Stomach (tissue), 9 donors: ENCODE results near the gene PKHD1. TPM values are rescaled to one million over a fixed set of nuclear protein-coding genes. Genes with fewer than 3 reads are reported as not detected.

Experiments
- DNase-seq, 2 donors: peaks; one replicate each; pipeline versions ENCODE4 v3.0.0 to v3.0.0-alpha.2; 2013 to 2019
- H3K27ac ChIP-seq, 5 donors: fragments of 200-600 bp in 4 of 5; sonication (generic) in 4 of 5; one replicate each; pipeline ENCODE4 v1.5.1; 2013 to 2019; ENCODE audit warnings: mild to moderate bottlenecking in 1 of 5, moderate library complexity in 1 of 5
- H3K27me3 ChIP-seq, 3 donors: fragments of 200-600 bp; sonication (generic); one replicate each; pipeline ENCODE4 v1.5.1; 2017 to 2019; ENCODE audit warnings: mixed run types in 1 of 3
- H3K36me3 ChIP-seq, 4 donors: fragments of 200-600 bp; sonication (generic); 1 replicate in 3 of 4; 2 replicates in 1 of 4; pipeline ENCODE4 v1.5.1; 2016 to 2019
- H3K4me1 ChIP-seq, 4 donors: fragments of 200-600 bp; sonication (generic); one replicate each; pipeline ENCODE4 v1.5.1; 2016 to 2019
- H3K4me3 ChIP-seq, 4 donors: fragments of 200-600 bp; sonication (generic) in 3 of 4; one replicate each; pipeline ENCODE4 v1.5.1; 2016 to 2019; ENCODE audit warnings: mild to moderate bottlenecking in 1 of 4
- H3K9me3 ChIP-seq, 4 donors: fragments of 200-600 bp; sonication (generic); one replicate each; pipeline ENCODE4 v1.5.1; 2016 to 2019
- CTCF ChIP-seq, 7 experiments: fragments of 450-650 bp in 4 of 7; fragments of 200-600 bp in 3 of 7; sonication (generic) in 3 of 7; IDR thresholded peaks; one replicate each; pipeline ENCODE4 v1.5.1; 2016 to 2019; ENCODE audit warnings: antibody characterized with exemption in 7 of 7, control low read depth in 2 of 7, mild to moderate bottlenecking in 1 of 7
- EP300 ChIP-seq: sonication (generic); formaldehyde crosslinking; IDR thresholded peaks from one replicate; pipeline ENCODE4 v1.6.1; 2017; ENCODE audit warnings: antibody characterized with exemption
- POLR2A ChIP-seq, 4 donors: fragments of 450-650 bp; IDR thresholded peaks; one replicate each; pipeline ENCODE4 v1.6.1; 2016; ENCODE audit warnings: antibody characterized with exemption in 4 of 4, control low read depth in 2 of 4, mild to moderate bottlenecking in 1 of 4, moderate library complexity in 1 of 4
- POLR2AphosphoS5 ChIP-seq, 3 donors: sonication (generic); formaldehyde crosslinking; IDR thresholded peaks; one replicate each; pipeline ENCODE4 v1.6.1; 2016; ENCODE audit warnings: antibody characterized with exemption in 3 of 3
- WGBS, 5 donors: extraction: QIAGEN DNeasy Blood & Tissue Kit in 3 of 5; methylation state at CpG; one replicate each; pipeline versions ENCODE4 v1.1.5 to v1.1.7; 2013 to 2018; 5-methylcytosine and 5-hydroxymethylcytosine counted together
- intact Hi-C: fragments of 100-400 bp; cut with DNase I; formaldehyde crosslinking; loops from one replicate; pipeline ENCODE4 v1.15.1; 2023; ENCODE audit warnings: low total_unique reads
- polyA plus RNA-seq, 3 donors: library from polyadenylated mRNA; stranded (reverse); fragments of 200-250 nt; gene quantifications; one replicate each; pipeline ENCODE4 v1.2.3, GENCODE V29; 2013
- total RNA-seq, 5 donors: library from RNA; depleted of rRNA; stranded (reverse); fragments of >200 nt; gene quantifications; one replicate each; pipeline versions ENCODE4 v1.1.0 to v1.2.3, GENCODE V29; 2014 to 2016
- donor health status: healthy with polysubstance abuse.
- donor health status: Bipolar disorder and iron deficiency.
- donor health status: healthy.

Gene PKHD1
- total and polyA plus RNA-seq, 8 donors: 0.19 to 19.2 (median 4.6) TPM; not detected in 2

- TF ChIP-seq POLR2AphosphoS5 (IDR thresholded peaks at IDR 0.05): no peak
- no peak for TF ChIP-seq POLR2A (IDR thresholded peaks at IDR 0.05)
- TF ChIP-seq CTCF (IDR thresholded peaks at IDR 0.05): peak in 5 of 7 experiments; percentile 31 to 82 (median 46)
- H3K4me1 ChIP-seq: no peaks in the 10 kb centered on the region
- H3K4me3 ChIP-seq: no peak overlapping the region
- no peaks in the 10 kb centered on the region for H3K36me3 ChIP-seq
- H3K27ac ChIP-seq: no peak overlapping the region
- peak; percentile 82 to 91 for DNase-seq
- peaks cover 0 to 5% (median 0%) of the 10 kb centered on the region in 3 donors for H3K27me3 ChIP-seq
- intact Hi-C loops: loop anchor here (10.0 kb wide), 2 partner anchors 115 to 1145 kb away; partner anchors contain the start of gene TFAP2B
- WGBS, 5 donors: 12 to 19% (median 14%) methylated on average over 6 of the region's 6 CpGs
- H3K9me3 ChIP-seq: no peaks in the 10 kb centered on the region
Measured at GRCh38 chr6:51959744-51960383, 127.5 kb downstream of the PKHD1 start.

GRCh38 chr6:51954681-51955080, 132.7 kb downstream of the PKHD1 start:
- H3K4me1 ChIP-seq: no peaks in the 10 kb centered on the region
- H3K4me3 ChIP-seq: no peak overlapping the region
- H3K9me3 ChIP-seq: no peaks in the 10 kb centered on the region
- no peak overlapping the region for H3K27ac ChIP-seq
- WGBS, 5 donors: 65 to 87% (median 81%) methylated on average over 3 of the region's 3 CpGs
- intact Hi-C loops: loop anchor here (10.0 kb wide), 1 partner anchor 1140 kb away; the partner anchor contains the start of gene TFAP2B
- H3K27me3 ChIP-seq: no peaks in the 10 kb centered on the region
- TF ChIP-seq POLR2AphosphoS5 (IDR thresholded peaks at IDR 0.05) (no peak), EP300 (no peak), CTCF (IDR thresholded peaks at IDR 0.05) (no peak), POLR2A (IDR thresholded peaks at IDR 0.05) (no peak)
- no peak for DNase-seq
- no peaks in the 10 kb centered on the region for H3K36me3 ChIP-seq

- Histone ChIP-seq H3K4me3 (no peak overlapping the region), H3K27ac (no peak overlapping the region), H3K4me1 (no peaks in the 10 kb centered on the region), H3K9me3 (no peaks in the 10 kb centered on the region), H3K36me3 (no peaks in the 10 kb centered on the region), H3K27me3 (no peaks in the 10 kb centered on the region)
- intact Hi-C loops: loop anchor here (10.0 kb wide), 1 partner anchor 1138 kb away; the partner anchor contains the start of gene TFAP2B
- TF ChIP-seq CTCF (IDR thresholded peaks at IDR 0.05) (no peak), EP300 (no peak), POLR2A (IDR thresholded peaks at IDR 0.05) (no peak), POLR2AphosphoS5 (IDR thresholded peaks at IDR 0.05) (no peak)
- no peak for DNase-seq
Measured at GRCh38 chr6:51953246-51953645, 134.2 kb downstream of the PKHD1 start.

- Histone ChIP-seq H3K4me1 (no peaks in the 10 kb centered on the region), H3K4me3 (no peak overlapping the region), H3K27ac (no peak overlapping the region), H3K36me3 (no peaks in the 10 kb centered on the region), H3K9me3 (no peaks in the 10 kb centered on the region), H3K27me3 (no peaks in the 10 kb centered on the region)
- no peak for TF ChIP-seq EP300
- no peak for TF ChIP-seq POLR2AphosphoS5 (IDR thresholded peaks at IDR 0.05)
- TF ChIP-seq POLR2A (IDR thresholded peaks at IDR 0.05): no peak
- no peak for TF ChIP-seq CTCF (IDR thresholded peaks at IDR 0.05)
- intact Hi-C loops: loop anchor here (10.0 kb wide), 1 partner anchor 1137 kb away; the partner anchor contains the start of gene TFAP2B
- DNase-seq: no peak
Measured at GRCh38 chr6:51951924-51952323, 135.5 kb downstream of the PKHD1 start.
